GM19455 (cell line): Measurements from ENCODE around the gene TMEM52.
"Not testable (repeated sequence)": the region's sequence is repeated elsewhere in the genome, so short reads cannot be mapped to it uniquely, and the experiment has no call there.

Experiments
- ATAC-seq: cut with Tn5 transposase; IDR thresholded peaks from one replicate; pipeline ENCODE4 v1.9.1; 2021; ENCODE audit not compliant: unreplicated experiment

Gene TMEM52

GRCh38 chr1:1895456-1896336 lies 23.4 kb downstream of the TMEM52 start:
- ATAC-seq, result no peak

DNA sequence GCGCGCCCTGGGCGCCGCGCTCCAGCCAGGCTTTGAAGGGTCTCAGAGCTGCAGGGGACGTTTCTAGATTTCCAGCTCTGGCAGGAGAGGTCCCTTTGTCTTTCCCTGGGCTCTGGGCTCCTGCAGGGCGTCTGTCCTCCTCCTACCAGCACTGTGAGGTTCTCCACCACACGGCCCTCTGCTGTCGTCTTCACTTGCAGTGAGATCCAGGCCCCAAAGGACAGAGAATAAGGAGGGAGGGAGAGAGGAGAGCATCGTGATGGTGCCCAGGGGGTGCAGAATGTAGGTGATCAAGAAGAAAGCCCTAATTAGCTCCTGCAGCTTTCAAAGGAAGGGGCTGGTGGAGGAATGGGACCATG lies 24.0 kb downstream of the TMEM52 start:
- ATAC-seq, result no peak

- no peak for ATAC-seq
These were observed 24.6 kb downstream of the TMEM52 start for GRCh38 chr1:1894354-1895059.

- no peak for ATAC-seq
These were observed 25.1 kb downstream of the TMEM52 start for GRCh38 chr1:1893997-1894353.

- ATAC-seq, result no peak
These were observed 25.6 kb downstream of the TMEM52 start for GRCh38 chr1:1893291-1893985.

DNA sequence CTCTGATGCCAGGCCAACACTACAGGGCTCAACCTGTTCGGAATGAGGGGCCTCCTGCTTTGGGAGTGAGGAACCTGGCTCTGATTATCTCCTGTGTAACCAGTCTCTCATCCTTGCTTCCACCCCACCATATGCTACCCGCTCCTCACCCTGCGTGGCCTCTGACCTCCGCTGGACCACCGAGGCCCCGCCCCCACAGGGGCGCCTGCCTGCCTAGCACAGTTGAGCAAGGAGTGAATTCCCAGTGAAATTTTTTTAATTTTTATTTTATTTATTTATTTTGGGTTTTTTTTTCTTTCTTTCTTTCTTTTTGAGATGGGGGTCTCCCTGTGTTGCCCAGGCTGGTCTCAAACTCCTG lies 26.3 kb downstream of the TMEM52 start:
- no peak for ATAC-seq

GRCh38 chr1:1892079-1892762 lies 26.9 kb downstream of the TMEM52 start:
- ATAC-seq, result no peak

DNA sequence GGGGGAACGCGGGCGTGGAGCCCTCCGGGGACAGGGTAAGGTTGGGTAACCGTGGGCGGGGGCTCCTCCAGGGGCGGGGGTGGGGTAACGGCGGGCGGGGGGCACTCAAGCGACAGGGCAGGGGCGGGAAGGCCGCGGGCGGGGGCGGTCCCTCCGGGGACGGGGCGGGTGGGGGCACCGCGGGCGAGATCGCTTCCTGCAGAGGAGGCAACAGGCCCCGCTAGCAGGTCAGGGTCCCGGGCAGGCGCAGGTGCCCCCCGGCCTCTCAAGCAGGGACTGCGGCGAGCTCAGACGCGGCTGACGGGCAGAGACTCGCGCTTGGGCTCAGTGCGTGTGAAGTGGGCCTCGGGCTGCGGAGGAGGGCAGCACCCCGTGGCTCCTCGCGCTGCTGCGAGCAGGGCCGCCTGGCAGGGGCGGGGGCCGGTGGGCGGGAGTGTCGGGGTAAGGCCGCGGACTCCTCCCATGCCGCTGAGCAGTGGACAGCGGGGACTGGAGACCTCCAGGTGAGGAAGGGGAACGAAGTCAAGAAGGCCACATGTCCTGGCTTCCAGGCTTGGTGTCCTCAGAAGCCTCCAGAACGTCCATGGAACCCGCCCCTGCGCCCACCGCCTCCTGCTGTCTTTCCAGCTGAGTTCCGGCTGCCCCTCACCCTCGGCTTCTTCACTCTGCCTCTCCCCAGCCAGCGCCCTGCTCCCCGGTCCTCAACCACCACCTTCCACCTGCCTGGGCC lies 27.6 kb downstream of the TMEM52 start:
- peak; percentile 10 for ATAC-seq

DNA sequence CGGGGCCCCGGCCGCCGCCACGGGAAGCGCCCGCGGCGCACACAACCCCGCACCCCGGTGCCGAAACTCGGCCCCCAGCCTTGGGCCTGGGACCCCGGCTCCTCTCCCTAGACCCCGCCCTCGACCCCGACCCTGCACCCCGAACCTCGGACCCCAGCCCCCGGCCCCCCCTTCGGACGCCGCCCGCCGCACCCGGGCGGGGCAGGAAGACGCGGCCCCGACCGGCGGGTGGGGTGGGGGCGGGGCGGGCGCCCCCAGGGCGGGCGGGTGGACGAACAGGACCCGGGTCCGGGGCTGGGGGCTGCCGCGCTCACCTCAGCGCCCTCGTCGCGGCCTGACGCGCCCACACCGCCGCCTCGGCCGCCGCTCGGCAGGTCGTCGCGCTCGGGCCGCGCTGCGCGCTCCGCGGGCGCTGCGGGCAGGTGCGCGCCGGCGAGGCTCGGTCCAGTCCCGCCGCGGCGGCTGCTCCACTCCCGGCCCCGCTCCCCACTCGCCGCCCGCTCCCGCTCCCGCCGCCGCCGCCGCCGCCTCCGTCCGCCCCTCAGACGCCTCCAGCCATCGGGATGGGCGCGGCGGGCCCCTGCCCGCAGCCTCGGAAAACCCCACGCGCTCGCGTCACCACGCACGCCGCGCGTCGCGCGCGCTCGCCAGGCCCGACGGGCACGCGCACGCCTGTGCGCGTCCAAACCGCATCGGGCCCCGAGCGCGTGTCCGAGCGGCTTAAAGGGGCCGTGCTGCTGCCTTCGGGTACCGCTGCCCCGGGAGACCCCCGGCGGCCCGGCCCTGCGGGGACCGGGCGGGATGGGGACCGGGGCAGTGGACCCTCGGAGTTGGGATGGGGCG lies 28.4 kb downstream of the TMEM52 start, which contains the start of gene GNB1:
Gene GNB1 (minus strand): TSS at position 582 of the 843 bp plus-strand sequence. CDS start 65,634 bp downstream, outside the sequence.
- ATAC-seq, result peak; percentile 67

GRCh38 chr1:1889847-1890505 lies 29.1 kb downstream of the TMEM52 start:
- peak; percentile 36 for ATAC-seq

- no peak for ATAC-seq
These were observed 29.9 kb downstream of the TMEM52 start for GRCh38 chr1:1889090-1889750.

DNA sequence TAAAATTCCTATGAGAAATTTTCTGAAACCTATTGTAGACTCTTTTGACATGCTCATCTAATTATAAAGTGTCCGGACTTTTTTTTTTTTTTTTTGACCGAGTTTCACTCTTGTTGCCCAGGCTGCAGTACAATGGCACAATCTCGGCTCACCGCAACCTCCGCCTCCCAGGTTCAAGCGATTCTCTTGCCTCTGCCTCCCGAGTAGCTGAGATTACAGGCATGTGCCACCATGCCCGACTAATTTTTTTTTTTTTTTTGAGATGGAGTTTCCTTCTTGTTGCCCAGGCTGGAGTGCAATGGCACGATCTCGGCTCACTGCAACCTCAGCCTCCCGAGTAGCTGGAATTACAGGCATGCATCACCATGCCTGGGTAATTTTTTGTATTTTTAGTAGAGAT lies 35.2 kb downstream of the TMEM52 start:
- ATAC-seq, result not testable (repeated sequence)

DNA sequence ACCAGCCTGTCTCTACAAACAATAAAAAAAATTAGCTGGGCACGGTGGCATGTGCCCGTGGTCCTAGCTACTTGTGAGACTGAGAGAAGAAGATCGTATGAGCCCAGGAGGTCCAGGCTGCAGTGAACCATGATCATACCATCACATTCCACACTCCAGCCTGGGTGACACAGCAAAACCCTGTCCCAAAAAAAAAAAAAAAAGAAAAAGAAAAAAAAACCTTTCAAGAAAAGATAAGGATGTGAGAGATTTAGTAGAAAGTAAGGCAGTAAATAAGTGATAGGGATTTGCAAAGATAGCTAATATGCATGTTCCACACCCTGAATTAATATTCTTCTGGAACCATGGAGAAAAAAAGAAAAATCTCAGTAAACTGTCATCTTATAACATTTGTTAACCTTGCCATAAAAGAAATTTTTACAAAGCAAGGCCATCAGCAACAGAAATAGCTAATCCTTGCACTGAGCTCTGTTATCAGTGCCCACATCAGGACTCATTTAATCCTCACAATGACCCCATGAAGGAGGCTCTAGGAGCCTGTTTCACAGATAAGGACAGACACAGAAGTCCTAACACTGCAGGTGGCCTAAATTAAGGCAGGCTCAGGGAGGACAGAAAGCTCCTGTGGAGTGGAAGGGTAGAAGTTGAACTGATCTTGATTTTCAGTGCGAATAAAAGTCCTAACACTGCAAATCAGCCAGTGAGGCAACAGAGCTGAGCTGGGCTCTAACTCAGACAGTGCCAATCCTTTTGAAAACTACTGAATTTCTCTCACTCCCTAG lies 35.8 kb downstream of the TMEM52 start:
- ATAC-seq, result no peak

DNA sequence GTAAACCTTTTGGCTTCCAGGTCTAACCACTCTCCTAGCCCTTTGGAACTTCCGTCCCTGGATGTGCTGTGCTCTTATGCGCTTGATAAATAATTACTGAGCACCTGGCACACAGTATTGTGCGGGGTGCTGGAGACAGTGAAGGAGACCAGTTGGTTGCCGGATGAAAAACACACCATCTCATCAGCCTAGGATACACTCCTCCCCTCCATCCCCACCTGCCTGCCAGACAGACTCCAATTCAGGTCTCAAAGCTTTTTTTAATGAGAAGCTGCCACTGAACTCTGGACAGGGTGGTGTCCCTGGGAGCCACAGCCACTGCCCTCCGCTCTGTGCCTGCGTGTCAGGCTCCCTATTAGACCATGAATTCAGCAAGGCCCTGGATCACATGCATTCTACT lies 37.4 kb downstream of the TMEM52 start:
- ATAC-seq, result no peak

DNA sequence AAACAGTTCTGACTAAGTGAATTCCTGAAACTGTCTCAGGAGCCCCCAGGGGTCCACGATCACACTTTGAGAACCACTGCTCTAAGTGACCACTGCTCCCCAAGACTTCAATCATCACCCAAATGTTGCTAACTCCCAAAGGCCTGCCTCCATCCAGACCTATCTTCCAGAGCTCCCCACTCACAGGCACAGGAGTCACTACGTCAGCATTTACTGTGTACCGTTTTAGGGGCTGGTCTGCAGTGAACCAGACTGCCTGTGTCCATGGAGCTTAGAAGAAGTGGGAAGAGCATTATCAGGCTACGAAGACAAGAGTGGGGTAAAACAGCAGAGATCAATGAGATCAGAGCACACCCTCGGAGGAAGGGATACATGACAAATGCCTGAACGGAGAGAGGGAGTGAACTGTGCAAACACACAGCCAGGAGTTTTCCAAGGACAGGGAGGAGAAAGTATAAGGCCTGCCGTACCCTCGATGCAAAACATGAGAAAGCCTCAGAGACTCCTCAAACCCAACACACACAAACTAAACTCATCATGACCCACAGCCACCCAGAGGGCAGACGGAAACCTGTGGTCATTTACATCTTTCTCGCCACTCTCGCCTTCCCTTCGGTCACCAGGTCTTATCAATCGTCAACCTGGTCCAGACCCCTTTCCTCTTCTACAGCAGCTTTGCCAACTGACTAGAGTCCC lies 38.3 kb downstream of the TMEM52 start:
- ATAC-seq, result no peak

GRCh38 chr1:1879942-1880341 lies 39.1 kb downstream of the TMEM52 start:
- ATAC-seq, result no peak

- ATAC-seq, result no peak
These were observed 41.1 kb downstream of the TMEM52 start for GRCh38 chr1:1877865-1878436.
